GM19467 (cell line): ENCODE data around the gene KCNMB2.
"Not testable (repeated sequence)": the region's sequence is repeated elsewhere in the genome, so short reads cannot be mapped to it uniquely, and the experiment has no call there.

Experiments used
- ATAC-seq: cut with Tn5 transposase; IDR thresholded peaks from one replicate; pipeline ENCODE4 v1.9.1; 2021; ENCODE audit warnings: mild to moderate bottlenecking, moderate library complexity; ENCODE audit not compliant: unreplicated experiment

KCNMB2 gene

GRCh38 chr3:178847190-178847589 is 311.0 kb downstream of the KCNMB2 start:
- no peak for ATAC-seq

DNA sequence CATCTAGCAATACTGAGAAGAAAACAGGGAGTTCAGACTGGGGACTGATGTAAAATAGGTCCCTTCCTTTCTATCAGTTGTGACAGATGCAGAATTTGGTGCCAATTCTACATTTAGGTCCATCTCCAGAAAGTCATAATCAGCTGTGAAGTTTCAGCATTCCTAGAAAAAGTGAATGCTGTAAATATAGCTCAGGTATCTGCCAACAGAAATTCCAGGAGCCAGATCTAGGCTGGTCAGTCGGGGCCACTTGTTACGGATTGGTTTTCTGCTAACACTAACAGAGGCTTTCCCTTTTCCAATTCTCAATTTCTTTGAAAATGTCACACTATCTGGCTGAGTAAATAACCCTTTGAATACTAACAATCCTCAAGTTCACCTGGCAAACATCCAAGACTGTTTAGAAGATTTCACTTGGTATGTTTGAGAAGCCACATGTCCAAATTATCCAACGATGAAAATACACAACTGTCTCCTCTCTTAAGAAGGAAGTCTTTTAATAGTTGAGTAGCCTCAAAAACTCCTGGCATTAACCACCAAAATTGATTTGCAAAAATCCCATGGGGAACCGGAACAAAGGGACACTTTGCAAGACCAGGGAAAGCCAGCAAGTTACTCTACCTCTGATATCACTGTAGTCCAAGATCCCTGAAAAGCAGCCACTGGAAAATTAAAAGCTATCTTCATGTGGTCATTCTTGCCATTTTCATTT is 313.1 kb downstream of the KCNMB2 start:
- ATAC-seq = no peak

- no peak for ATAC-seq
Measured at GRCh38 chr3:178850450-178851190, 314.4 kb downstream of the KCNMB2 start.

DNA sequence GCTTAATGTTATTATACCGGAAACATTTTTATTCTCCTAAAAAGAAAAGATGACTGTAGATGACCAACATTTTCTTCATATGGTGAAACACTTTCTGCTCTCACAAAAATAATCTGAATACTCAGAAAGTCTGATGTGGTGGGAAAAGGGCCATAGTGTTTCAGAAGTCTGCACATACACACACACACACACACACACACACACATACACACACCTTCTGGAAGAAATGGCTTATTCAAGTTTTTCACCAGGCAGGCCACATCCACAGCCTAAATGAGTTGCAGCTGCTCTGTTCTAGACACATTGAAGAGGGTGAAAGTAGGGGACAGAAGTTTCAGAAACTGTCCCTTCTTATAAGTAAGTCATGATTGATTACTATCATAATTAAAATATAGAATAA is 315.3 kb downstream of the KCNMB2 start:
- no peak for ATAC-seq

- ATAC-seq = no peak
Measured at GRCh38 chr3:178856804-178857203, 320.6 kb downstream of the KCNMB2 start.

GRCh38 chr3:178859386-178859785 is 323.1 kb downstream of the KCNMB2 start:
- no peak for ATAC-seq

DNA sequence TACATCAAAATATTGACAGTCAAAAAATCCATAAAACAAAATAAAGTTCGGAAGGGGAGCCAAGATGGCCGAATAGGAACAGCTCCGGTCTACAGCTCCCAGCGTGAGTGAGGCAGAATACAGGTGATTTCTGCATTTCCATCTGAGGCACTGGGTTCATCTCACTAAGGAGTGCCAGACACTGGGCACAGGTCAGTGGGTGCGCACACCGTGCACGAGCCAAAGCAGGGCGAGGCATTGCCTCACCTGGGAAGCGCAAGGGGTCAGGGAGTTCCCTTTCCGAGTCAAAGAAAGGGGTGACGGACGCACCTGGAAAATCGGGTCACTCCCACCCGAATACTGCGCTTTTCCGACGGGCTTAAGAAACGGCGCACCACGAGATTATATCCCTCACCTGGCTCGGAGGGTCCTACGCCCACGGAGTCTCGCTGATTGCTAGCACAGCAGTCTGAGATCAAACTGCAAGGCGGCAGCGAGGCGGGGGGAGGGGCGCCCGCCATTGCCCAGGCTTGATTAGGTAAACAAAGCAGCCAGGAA is 323.7 kb downstream of the KCNMB2 start:
- ATAC-seq = not testable (repeated sequence)

DNA sequence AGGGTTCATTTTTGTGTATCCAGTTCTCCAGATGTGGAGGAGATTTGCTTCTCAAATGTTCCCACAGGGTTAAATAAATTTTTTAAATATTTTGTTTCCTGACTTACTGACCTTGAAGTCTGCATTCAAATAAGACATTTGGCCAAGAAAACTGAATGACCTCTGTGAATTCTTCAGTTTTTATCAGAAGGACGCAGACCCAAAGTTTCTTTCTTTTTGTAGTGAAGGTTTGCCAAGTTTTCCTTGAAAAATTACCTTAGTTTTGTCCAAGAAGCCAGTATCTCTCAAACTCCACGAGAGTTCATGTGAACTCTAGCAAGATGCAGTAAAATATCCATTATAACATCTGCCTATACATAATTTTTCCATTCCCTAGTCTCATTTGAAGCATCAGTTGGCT is 332.4 kb downstream of the KCNMB2 start:
- no peak for ATAC-seq

DNA sequence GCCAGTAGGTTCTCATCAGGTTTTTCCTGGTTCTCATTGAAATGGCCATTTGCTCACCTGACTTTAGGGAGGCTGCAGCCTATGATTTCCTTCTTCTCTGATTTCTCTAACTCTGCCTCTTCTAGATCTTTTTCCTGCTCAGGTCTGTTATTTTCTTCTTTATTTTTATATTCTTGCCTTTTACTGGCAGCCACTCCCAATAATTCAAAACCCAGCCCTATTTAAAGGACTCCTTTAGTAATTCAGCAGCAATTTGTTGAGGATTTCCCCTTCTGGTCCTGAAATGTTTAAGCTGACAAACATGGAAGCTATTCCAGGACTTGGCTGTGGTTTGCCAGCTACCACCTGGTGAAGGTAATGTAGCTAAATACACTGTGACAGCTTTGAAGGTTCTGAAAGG is 333.8 kb downstream of the KCNMB2 start:
- ATAC-seq = no peak

- no peak for ATAC-seq
Measured at GRCh38 chr3:178875157-178875556, 338.9 kb downstream of the KCNMB2 start.

GRCh38 chr3:178875836-178876235 is 339.6 kb downstream of the KCNMB2 start:
- no peak for ATAC-seq

- no peak for ATAC-seq
Measured at GRCh38 chr3:178880274-178880673, 344.0 kb downstream of the KCNMB2 start.
